Subcutaneous abdominal adipose tissue (tissue), 5 donors: Measurements from ENCODE around the gene CHD6.

ENCODE experiments used
- H3K27ac ChIP-seq: one replicate; pipeline ENCODE4 v1.7.0; 2013; ENCODE audit warnings: low read depth, mild to moderate bottlenecking, inconsistent platforms, low read length, moderate library complexity
- H3K27me3 ChIP-seq, 5 donors: one replicate each; pipeline ENCODE4 v1.7.0; 2013; ENCODE audit warnings: low read length in 5 of 5, inconsistent platforms in 1 of 5; ENCODE audit not compliant: control insufficient read depth in 5 of 5, insufficient read depth in 4 of 5
- H3K36me3 ChIP-seq, 5 donors: one replicate each; pipeline ENCODE4 v1.7.0; 2013; ENCODE audit warnings: low read length in 5 of 5; ENCODE audit not compliant: control insufficient read depth in 5 of 5, insufficient read depth in 5 of 5
- H3K4me1 ChIP-seq, 5 donors: one replicate each; pipeline ENCODE4 v1.7.0; 2013; ENCODE audit warnings: low read length in 5 of 5, mild to moderate bottlenecking in 3 of 5, moderate library complexity in 1 of 5; ENCODE audit not compliant: control insufficient read depth in 5 of 5, insufficient read depth in 5 of 5
- H3K4me3 ChIP-seq, 5 donors: one replicate each; pipeline ENCODE4 v1.7.0; 2013; ENCODE audit warnings: low read length in 5 of 5, low read depth in 1 of 5
- H3K9ac ChIP-seq, 5 donors: one replicate each; pipeline ENCODE4 v1.7.0; 2013; ENCODE audit warnings: low read length in 5 of 5, mild to moderate bottlenecking in 4 of 5, moderate library complexity in 3 of 5
- H3K9me3 ChIP-seq, 5 donors: one replicate each; pipeline ENCODE4 v1.7.0; 2013; ENCODE audit warnings: low read length in 5 of 5; ENCODE audit not compliant: control insufficient read depth in 5 of 5
- donor health status: healthy.
- donor health status: healthy.
- donor health status: healthy.
- donor health status: healthy.
- donor health status: healthy.

Gene CHD6

GRCh38 chr20:41608606-41609005 lies 9.6 kb downstream of the CHD6 start:
- Histone ChIP-seq H3K4me1 (peaks cover 0 to 6% (median 0%) of the 10 kb centered on the region in 5 donors), H3K36me3 (no peaks in the 10 kb centered on the region), H3K9ac (no peak overlapping the region), H3K9me3 (no peaks in the 10 kb centered on the region), H3K27me3 (no peaks in the 10 kb centered on the region), H3K4me3 (no peak overlapping the region), H3K27ac (no peak overlapping the region)

- H3K4me3 ChIP-seq = no peak overlapping the region
- no peaks in the 10 kb centered on the region for H3K9me3 ChIP-seq
- H3K9ac ChIP-seq = no peak overlapping the region
- peaks cover 0 to 4% (median 0%) of the 10 kb centered on the region in 5 donors for H3K4me1 ChIP-seq
- H3K27ac ChIP-seq = no peak overlapping the region
- H3K36me3 ChIP-seq = no peaks in the 10 kb centered on the region
- H3K27me3 ChIP-seq = no peaks in the 10 kb centered on the region
These were observed 10.4 kb downstream of the CHD6 start for GRCh38 chr20:41607791-41608190.

DNA sequence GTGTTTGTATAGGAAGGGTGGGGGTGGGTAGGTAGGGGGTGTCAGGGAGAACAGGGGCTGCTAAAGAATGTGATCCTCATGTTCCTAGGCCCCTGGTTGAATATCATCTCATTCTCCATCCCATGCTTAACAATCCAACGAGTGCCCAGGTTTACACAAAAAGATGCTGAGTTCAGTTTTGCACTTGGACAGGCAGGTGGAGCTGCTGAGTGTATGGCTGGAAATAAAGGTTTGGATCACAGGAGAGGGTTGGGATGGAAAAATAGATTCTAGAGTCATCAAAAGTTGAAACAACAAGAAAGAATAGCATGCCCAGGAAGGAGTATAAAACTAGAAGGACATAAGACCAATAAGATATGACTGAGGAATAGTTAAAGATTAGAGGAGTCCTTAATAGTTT lies 14.2 kb downstream of the CHD6 start:
- peaks cover 0 to 4% (median 0%) of the 10 kb centered on the region in 5 donors for H3K4me1 ChIP-seq
- no peak overlapping the region for H3K9ac ChIP-seq
- no peak overlapping the region for H3K27ac ChIP-seq
- H3K9me3 ChIP-seq = peaks cover 9 to 26% (median 22%) of the 10 kb centered on the region in 5 donors
- H3K4me3 ChIP-seq = no peak overlapping the region
- no peaks in the 10 kb centered on the region for H3K27me3 ChIP-seq
- H3K36me3 ChIP-seq = no peaks in the 10 kb centered on the region

DNA sequence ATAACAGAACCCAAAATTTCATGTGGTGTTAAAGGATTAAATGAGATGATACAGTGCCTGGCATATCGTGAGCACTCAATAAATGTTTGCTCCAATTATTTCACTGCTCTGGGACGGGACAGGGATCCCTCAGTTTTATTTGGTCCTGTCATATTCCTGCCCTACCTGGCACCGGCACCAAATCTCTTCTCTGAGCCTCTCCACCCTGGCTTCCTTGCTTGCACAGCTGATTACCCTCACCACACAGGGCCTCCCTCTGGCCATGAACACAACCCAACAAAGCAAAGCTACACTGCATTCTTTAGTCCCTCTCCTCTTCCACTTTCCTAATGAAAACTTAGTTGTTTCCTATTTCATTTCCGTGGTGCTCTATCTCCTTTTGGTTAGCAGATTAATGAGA lies 16.4 kb downstream of the CHD6 start:
- Histone ChIP-seq H3K27ac (no peak overlapping the region), H3K36me3 (no peaks in the 10 kb centered on the region), H3K27me3 (no peaks in the 10 kb centered on the region), H3K9me3 (peaks cover 9 to 34% (median 32%) of the 10 kb centered on the region in 5 donors), H3K4me1 (no peaks in the 10 kb centered on the region), H3K9ac (no peak overlapping the region), H3K4me3 (no peak overlapping the region)

DNA sequence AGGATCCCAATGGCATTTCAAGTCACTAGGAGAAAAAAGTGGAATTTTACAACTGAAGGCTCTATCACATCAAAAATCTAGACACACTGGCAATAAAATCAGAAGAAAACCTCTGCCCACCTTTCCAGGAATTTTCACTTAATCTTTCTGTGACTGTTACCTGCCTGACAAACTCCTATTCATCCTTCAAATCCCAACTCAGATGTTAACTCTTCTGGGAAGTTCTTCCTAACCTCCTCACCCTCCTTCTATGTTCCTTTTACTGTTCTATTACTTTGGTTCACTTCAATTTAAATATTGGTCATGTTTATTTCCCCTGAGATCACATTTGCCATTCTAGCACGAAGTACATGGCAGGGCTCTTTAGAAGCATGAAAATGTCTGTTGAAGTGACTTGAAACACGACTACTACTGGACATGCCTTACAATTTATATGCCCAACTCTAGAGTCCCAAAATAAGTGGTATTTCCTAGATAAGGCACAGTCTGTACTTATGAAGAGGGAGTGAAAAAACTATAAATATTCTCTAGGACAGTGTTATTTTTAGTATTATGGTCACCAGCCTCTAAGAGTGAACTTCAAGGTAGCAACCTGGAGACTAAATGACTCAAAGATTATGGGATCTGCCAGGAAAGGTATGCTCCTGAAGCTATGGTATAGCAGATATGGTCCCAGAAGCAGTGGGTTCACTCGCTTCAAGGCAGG lies 17.1 kb downstream of the CHD6 start:
- Histone ChIP-seq H3K9me3 (peaks cover 9 to 34% (median 32%) of the 10 kb centered on the region in 5 donors), H3K9ac (no peak overlapping the region), H3K27me3 (no peaks in the 10 kb centered on the region), H3K27ac (no peak overlapping the region), H3K4me3 (no peak overlapping the region), H3K4me1 (no peaks in the 10 kb centered on the region), H3K36me3 (no peaks in the 10 kb centered on the region)

DNA sequence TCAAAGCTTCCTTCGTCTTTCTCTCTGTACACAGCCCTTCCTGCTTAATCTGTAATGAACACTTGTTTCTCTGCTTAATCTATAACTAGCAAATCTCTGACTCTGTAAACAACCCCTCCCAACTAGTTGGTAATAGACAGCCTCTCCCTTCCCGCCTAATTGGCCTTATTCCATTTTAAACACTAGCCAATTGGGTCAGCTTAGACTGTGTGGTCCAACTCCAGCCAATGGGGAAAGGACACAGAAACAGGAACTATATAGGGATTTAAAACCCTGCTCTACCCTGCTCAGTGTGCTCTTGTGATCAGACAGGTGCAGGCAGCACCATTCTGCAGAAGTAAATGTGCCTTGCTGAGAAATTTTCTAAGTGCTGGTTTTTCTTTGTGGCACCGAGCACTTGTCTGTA lies 18.5 kb downstream of the CHD6 start:
- no peaks in the 10 kb centered on the region for H3K4me1 ChIP-seq
- H3K27ac ChIP-seq = no peak overlapping the region
- H3K27me3 ChIP-seq = no peaks in the 10 kb centered on the region
- H3K36me3 ChIP-seq = peaks cover 0 to 3% (median 0%) of the 10 kb centered on the region in 5 donors
- no peak overlapping the region for H3K9ac ChIP-seq
- peaks cover 9 to 44% (median 39%) of the 10 kb centered on the region in 5 donors for H3K9me3 ChIP-seq
- H3K4me3 ChIP-seq = peak overlapping the region in 1 of 5 donors; percentile 28

GRCh38 chr20:41598719-41599118 lies 19.5 kb downstream of the CHD6 start:
- Histone ChIP-seq H3K27me3 (no peaks in the 10 kb centered on the region), H3K4me1 (no peaks in the 10 kb centered on the region), H3K9me3 (peaks cover 9 to 46% (median 44%) of the 10 kb centered on the region in 5 donors), H3K36me3 (peaks cover 0 to 4% (median 0%) of the 10 kb centered on the region in 5 donors), H3K27ac (no peak overlapping the region), H3K9ac (no peak overlapping the region), H3K4me3 (peak overlapping the region in 1 of 5 donors; percentile 4)

DNA sequence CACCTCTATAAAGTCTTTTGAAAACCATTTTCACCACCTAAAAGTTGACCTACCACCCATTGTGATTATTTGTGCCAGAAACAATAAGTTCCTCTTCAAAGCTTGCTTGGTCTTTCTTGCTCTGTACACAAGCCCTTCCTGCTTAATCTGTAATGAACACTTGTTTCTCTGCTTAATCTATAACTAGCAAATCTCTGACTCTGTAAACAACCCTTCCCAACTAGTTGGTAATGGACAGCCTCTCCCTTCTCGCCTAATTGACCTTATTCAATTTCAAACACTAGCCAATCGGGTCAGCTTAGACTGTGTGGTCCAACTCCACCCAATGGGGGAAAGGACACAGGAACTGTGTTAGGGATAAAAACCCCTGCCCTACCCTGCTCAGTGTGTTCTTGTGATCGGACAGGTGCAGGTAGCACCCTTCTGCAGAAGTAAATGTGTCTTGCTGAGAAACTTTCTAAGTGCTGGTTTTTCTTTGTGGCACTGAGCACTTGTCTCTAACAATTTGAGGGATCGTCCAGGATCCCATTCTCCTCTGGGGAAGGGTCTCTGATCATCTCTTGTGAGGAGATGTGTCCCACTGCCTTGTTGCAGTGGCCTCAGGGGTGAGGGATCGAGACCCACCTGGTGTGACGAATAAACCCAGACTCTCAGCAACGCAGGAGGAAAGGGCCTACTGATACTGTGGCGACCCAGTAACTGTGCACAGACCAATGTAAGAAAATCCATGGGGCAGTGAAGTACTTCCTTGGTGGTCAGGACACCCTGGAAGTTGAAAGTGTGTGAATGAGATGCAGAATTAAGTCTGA lies 23.5 kb downstream of the CHD6 start:
- no peak overlapping the region for H3K4me3 ChIP-seq
- H3K9ac ChIP-seq = no peak overlapping the region
- peaks cover 0 to 5% (median 0%) of the 10 kb centered on the region in 5 donors for H3K4me1 ChIP-seq
- H3K27ac ChIP-seq = no peak overlapping the region
- H3K9me3 ChIP-seq = peaks cover 0 to 33% (median 27%) of the 10 kb centered on the region in 5 donors
- peaks cover 0 to 4% (median 0%) of the 10 kb centered on the region in 5 donors for H3K36me3 ChIP-seq
- no peaks in the 10 kb centered on the region for H3K27me3 ChIP-seq

GRCh38 chr20:41592516-41593216 lies 25.5 kb downstream of the CHD6 start:
- Histone ChIP-seq H3K9ac (no peak overlapping the region), H3K4me3 (no peak overlapping the region), H3K27ac (no peak overlapping the region), H3K9me3 (peaks cover 0 to 25% (median 16%) of the 10 kb centered on the region in 5 donors), H3K27me3 (no peaks in the 10 kb centered on the region), H3K36me3 (peaks cover 0 to 4% (median 0%) of the 10 kb centered on the region in 5 donors), H3K4me1 (peaks cover 0 to 5% (median 0%) of the 10 kb centered on the region in 5 donors)
